ENCODE data around the gene ILKAP.

DNA sequence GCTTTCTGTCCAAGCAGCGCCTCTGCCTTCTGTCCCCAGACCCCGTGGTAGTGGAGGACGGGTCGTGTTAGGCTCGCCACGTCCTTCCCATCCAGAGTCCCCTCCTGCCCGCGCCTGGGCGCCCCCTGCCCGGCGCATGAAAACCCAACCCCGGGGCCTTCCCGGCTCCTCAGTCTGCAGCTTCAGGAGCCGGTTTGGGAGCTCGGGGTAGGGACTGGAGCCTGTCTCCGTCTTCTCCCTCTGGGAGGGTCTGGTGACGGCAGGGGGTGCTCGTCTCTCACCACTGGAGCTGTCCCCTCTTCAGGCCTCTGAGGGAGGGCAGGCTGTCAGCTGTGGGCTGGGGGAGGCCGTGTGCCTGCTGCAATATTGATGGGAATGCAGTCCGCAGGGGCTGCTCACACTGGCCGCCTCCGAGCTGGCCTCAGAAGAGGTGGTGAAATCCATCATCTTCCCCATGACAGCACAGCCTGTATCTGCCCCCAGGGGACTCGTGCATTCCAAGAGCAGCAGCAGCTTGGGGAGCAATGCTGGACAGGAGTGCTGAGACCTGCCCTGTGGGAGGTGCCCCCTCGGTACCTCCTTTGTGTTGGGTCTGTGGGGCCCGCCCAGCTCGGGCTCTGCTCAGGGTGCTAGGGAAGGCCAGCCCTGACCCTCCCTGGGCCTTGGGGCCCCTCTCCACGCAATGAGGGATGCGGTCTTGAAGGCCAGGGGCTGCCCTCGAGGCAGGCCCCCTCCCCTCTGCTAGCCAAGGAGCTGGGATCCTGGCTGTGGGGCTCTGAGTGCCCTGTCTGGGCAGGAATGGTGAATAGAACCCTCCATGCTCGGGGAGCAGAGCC lies 82.8 kb downstream of the ILKAP start:
- TF ChIP-seq PHF8 (IDR thresholded peaks at IDR 0.05; ENCODE audit: borderline replicate concordance, low read depth) (no peak), RNF2 (IDR thresholded peaks at IDR 0.05; ENCODE audit: borderline replicate concordance, low read depth) (no peak), CHD2 (IDR thresholded peaks at IDR 0.05; ENCODE audit: low read length, partially characterized antibody) (no peak), MAX (IDR thresholded peaks at IDR 0.05) (no peak), NPAS2 (CRISPR knock-in tag; IDR thresholded peaks at IDR 0.05; ENCODE audit: borderline replicate concordance) (no peak), BHLHE40 (IDR thresholded peaks at IDR 0.05; ENCODE audit: low read depth, low read length) (no peak), ZSCAN20 (CRISPR knock-in tag; IDR thresholded peaks at IDR 0.05) (no peak), POLR2A (IDR thresholded peaks at IDR 0.05; ENCODE audit: low read length) (no peak), ESRRA (IDR thresholded peaks at IDR 0.05; ENCODE audit: borderline replicate concordance, low read length) (no peak), MAFK (IDR thresholded peaks at IDR 0.05; ENCODE audit: partially characterized antibody) (no peak)
- TF ChIP-seq, protein P1, sequence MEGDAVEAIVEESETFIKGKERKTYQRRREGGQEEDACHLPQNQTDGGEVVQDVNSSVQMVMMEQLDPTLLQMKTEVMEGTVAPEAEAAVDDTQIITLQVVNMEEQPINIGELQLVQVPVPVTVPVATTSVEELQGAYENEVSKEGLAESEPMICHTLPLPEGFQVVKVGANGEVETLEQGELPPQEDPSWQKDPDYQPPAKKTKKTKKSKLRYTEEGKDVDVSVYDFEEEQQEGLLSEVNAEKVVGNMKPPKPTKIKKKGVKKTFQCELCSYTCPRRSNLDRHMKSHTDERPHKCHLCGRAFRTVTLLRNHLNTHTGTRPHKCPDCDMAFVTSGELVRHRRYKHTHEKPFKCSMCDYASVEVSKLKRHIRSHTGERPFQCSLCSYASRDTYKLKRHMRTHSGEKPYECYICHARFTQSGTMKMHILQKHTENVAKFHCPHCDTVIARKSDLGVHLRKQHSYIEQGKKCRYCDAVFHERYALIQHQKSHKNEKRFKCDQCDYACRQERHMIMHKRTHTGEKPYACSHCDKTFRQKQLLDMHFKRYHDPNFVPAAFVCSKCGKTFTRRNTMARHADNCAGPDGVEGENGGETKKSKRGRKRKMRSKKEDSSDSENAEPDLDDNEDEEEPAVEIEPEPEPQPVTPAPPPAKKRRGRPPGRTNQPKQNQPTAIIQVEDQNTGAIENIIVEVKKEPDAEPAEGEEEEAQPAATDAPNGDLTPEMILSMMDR (IDR thresholded peaks at IDR 0.05) = no peak
- TF ChIP-seq, protein P2, sequence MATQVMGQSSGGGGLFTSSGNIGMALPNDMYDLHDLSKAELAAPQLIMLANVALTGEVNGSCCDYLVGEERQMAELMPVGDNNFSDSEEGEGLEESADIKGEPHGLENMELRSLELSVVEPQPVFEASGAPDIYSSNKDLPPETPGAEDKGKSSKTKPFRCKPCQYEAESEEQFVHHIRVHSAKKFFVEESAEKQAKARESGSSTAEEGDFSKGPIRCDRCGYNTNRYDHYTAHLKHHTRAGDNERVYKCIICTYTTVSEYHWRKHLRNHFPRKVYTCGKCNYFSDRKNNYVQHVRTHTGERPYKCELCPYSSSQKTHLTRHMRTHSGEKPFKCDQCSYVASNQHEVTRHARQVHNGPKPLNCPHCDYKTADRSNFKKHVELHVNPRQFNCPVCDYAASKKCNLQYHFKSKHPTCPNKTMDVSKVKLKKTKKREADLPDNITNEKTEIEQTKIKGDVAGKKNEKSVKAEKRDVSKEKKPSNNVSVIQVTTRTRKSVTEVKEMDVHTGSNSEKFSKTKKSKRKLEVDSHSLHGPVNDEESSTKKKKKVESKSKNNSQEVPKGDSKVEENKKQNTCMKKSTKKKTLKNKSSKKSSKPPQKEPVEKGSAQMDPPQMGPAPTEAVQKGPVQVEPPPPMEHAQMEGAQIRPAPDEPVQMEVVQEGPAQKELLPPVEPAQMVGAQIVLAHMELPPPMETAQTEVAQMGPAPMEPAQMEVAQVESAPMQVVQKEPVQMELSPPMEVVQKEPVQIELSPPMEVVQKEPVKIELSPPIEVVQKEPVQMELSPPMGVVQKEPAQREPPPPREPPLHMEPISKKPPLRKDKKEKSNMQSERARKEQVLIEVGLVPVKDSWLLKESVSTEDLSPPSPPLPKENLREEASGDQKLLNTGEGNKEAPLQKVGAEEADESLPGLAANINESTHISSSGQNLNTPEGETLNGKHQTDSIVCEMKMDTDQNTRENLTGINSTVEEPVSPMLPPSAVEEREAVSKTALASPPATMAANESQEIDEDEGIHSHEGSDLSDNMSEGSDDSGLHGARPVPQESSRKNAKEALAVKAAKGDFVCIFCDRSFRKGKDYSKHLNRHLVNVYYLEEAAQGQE (IDR thresholded peaks at IDR 0.05) = no peak
